GM18505 (cell line): ENCODE data around the gene RPS28.
"Not testable (repeated sequence)": the region's sequence is repeated elsewhere in the genome, so short reads cannot be mapped to it uniquely, and the experiment has no call there.

Experiments used
- ATAC-seq: cut with Tn5 transposase; IDR thresholded peaks from one replicate; pipeline ENCODE4 v1.9.1; 2021; ENCODE audit not compliant: unreplicated experiment
- POLR2A ChIP-seq: IDR thresholded peaks from 4 replicates; pipeline ENCODE4 v1.6.1; 2011; ENCODE audit warnings: borderline replicate concordance; ENCODE audit not compliant: insufficient read depth, insufficient read length; ENCODE audit errors: extremely low read depth

RPS28 gene

DNA sequence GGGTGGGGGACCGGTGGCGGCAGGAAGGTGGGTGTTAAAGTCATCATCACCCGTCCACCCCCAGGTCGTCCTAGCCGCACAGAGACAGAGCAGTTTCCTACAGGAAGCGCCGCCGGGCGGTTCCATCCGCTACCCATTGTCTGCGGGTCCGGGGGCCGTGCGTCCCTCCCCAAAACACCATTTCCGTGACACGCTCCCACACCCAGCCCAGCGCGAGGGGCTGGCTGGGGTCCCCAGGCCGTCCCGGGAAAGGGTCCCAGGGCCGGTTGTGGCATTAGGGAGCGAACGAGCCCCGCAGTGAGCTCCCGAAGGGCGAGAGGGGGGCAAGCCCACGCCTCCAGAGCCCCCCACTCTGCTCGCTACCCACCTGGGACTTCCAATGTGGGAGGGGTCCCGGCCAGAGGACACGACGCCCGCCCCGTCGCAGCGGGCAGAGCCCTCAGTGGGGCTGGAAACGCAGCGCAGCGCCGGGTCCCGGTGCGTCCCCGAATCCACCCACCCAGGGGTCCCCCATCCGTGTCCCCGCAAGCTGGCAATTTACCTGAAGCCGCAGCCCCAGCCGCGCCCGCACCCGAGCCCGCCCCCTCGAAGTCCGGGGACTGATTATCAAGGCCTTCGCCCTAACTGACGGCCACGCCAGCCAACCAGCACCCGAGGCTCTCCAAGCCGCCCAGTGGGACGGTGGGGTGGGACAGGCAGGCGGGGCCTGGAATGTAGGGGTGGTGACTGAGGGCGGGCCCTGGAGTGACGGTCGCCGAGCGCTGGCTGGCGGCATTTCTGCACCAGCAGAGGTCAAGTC is 21.6 kb downstream of the RPS28 start, which contains the start of gene KANK3:
KANK3 (minus strand) TSS at position 579 of the 799 bp plus-strand sequence. CDS start 5,434 bp downstream, outside the sequence.
- peak; percentile 89 for ATAC-seq
- TF ChIP-seq POLR2A = no peak

DNA sequence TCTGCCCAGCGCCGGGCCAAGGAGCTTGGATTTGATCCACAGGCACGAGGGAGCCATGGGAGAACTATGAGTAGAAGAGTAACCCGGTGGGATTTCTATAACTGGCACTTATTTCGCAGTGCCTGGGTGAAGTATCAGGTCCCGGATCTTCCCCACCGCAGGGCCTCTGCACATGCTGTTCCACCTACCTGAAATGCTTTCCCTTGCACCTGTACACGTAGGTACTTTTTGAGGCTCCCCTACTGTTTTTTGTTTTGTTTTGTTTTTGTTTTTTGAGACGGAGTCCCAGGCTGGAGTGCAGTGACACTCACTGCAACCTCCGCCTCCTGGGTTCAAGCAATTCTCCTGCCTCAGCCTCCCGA is 22.2 kb downstream of the RPS28 start:
- no peak for ATAC-seq

DNA sequence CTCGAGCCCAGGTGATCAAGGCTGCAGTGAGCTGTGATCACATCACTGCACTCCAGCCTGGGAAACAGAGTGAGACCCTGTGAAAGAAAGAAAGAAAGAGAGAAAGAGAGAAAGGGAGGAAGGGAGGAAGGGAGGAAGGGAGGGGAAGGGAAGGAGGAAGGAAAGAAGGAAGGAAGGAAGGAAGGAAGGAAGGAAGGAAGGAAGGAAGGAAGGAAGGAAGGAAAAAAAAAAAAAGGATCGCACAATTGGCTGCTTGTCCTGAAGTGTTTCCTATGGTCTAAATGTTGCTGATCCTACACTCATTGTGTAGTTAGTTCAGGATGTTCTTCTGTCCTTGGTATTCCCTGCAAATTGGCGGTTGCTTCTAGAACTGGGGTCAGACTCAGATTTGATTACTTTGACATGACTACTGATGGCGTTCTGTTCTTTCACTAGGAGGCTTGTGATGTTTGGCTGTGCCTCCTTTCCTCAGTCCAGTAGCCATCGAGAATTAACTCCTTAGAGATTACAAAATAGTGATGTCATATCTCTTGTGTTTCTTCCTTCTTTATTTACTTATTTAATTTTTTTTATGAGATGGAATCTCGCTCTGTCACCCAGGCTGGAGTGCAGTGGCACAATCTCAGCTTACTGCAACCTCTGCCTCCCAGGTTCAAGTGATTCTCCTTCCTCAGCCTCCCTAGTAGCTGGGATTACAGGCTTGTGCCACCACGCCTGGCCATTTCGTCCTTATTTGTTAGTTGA is 28.5 kb downstream of the RPS28 start:
- not testable (repeated sequence) for ATAC-seq

More for the DNA sequence above, 22.2 kb downstream of the RPS28 start:
- no peak for TF ChIP-seq POLR2A

DNA sequence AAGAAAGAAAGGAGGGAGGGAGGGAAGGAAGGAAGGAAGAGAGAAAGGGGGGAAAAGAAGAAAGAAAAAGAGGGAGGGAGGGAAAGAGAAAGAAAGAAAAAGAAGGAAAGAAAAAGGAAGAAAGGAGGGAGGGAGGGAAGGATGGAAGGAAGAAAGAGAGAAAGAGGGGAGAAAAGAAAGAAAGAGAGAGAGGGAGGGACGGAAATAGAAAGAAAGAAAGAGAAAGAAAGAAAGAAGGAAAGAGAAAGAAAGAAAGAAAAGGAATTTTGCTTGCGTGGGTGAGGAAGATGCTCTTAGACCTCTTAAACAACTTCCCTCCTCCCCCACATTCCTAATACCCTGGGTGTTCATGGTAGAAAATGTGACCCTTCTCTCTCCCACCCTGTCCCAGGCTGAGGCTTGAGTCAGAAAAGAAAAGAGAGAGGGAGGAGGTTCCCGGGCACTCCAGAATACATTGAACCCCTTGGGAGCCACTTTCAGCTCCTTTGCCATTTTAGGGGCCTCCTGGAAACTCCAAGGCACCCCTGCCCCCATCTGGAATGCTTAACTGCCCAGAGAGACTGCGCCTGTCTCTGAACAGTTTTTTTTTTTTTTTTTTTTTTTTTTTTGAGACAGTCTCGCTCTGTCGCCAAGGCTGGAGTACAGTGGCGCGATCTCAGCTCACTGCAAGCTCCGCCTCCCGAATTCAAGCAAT is 31.0 kb downstream of the RPS28 start:
- TF ChIP-seq POLR2A = no peak
- no peak for ATAC-seq

DNA sequence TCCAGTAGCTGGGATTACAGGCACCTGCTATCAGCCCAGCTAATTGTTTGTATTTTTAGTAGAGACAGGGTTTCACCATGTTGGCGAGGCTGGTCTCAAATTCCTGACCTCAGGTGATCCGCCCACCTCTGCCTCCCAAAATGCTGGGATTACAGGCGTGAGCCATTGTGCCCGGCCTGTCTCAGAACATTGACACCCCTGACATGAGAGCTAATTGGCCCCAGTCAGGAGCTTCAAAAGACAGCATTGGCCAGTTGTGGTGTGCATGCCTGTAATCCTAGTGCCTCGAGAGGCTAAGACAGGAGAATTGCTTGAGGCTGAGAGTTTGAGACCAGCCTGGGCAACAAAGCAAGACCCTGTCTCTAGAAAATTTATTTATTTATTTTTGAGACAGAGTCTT is 31.5 kb downstream of the RPS28 start:
- not testable (repeated sequence) for ATAC-seq

DNA sequence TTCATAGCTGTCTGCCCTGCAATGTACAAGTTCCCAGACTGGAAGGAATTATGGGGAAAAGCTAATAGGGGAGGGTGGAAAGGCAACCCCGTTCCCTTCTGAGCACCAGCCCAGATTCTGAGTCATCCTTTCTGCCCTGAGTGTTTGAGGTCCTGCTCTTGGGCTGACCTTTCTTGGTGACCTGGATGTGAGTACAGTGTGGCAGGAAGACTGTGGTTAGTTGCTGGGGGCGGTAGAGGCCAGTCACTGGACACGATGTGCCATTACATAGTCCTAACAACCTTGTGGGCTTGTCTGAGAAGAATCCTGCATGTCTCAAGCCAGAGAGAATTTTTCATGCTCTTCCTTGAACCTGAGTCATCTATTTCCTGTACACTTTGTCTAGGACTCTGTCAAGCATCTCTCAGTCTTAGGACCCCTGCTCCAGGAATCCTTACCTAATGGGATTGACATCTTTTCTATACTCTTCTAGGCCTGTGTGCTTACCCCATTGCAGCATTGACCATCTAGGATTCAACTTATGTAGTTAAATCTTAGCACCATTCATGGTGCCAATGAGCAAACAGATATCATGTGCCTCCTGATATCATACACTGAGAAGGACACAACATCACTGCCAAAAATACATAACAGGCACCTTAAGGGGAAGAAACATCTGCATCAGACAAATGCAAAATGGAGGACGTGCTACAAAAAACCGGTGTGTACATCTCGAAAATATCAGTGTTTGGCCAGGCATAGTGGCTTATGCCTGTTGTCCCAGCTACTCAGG is 34.5 kb downstream of the RPS28 start:
- no peak for ATAC-seq

DNA sequence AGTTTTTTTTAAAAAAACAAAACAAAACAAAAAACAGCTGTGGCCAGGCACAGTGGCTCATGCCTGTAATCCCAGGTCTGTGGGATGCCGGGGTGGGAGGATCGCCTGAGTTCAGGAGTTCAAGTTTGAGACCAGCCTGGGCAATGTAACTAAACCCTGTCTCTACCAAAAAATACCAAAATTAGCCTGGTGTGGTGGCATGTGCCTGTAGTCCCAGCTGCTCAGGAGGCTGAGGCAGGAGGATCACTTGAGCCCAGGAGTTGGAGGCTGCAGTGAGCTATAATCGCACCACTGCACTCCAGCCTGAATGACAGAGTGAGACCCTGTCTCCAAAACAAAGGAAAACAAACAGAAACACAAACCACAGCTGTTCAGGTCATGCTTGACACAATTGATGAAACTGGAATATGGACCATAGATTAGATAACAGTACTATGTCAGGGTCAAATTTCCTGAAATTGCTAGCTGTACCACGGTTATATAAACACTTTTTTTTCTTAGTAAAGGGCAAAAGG is 35.8 kb downstream of the RPS28 start:
- no peak for TF ChIP-seq POLR2A
- ATAC-seq = no peak

More for the DNA sequence above, 34.5 kb downstream of the RPS28 start:
- TF ChIP-seq POLR2A = no peak

DNA sequence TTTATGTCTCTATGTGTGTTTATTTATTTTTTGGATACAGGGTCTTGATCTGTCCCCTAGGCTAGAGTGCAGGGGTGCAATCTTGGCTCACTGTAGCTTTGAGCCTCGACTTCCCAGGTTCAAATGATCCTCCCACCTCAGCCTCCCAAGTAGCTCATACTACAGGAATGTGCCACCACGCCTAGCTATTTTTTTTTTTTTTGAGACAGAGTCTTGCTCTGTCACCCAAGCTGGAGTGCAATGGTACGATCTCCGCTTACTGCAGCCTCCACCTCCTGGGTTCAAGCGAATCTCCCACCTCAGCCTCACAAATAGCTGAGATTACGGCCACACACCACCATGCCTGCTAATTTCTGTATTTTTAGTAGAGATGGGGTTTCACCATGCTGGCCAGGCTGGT is 37.7 kb downstream of the RPS28 start:
- ATAC-seq = no peak
- no peak for TF ChIP-seq POLR2A

DNA sequence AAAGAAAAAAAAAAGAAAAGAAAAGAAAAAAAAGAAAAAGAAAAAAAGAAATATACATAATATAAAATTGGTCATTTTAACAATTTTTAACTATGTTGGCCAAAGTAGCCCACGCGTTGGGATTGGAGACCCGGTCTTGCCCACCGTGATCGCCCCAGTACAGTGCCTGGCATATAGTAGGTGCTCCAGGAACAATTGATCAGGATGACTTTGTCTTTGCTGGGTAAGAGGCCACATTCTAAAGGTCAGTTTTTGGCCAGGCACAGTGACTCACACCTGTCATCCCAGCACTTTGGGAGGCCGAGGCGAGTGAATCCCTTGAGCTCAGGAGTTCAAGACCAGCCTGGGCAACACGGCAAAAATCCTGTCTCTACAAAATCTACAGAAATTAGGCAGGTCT is 38.9 kb downstream of the RPS28 start:
- no peak for ATAC-seq

DNA sequence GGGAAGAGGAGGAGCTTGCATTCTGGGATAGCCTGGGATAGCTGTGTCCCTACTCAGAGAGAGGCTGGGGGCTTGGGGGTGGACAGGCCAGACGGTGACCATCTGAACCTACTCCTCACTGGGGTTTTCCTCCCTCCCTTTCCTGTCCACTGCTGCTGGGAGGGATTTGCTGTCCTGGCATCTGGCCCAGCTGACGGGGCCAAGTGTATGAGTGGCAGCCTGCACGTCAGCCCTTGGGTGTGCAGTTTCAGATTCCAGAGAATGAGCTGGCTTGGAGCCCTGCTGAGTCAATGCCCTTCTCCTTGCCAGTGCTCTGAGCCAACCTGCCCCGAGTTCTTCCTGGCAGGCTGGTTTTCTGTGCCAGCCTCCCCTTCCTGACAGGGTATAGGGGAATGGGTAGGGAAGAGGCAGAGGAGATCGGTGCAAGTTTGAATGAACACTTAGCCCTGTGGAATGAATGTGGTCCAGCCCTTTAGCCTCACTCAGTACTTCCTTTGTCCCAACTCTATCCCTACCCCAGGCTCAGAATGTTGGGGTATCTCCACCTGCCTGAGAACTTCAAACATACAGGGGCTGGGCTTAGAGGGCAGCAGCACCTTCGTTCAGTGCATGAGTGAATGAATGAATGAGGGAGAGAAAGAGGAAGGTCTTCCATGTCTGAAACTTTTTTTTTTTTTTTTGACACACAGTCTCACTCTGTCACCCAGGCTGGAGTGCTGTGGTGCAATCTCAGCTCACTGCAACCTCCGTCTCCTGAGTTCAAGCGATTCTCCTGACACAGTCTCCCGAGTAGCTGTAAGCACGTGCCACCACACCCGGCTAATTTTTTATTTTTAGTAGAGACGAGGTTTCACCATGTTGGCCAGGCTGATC is 40.9 kb downstream of the RPS28 start:
- no peak for ATAC-seq
- no peak for TF ChIP-seq POLR2A

More for the DNA sequence above, 38.9 kb downstream of the RPS28 start:
- TF ChIP-seq POLR2A = no peak

DNA sequence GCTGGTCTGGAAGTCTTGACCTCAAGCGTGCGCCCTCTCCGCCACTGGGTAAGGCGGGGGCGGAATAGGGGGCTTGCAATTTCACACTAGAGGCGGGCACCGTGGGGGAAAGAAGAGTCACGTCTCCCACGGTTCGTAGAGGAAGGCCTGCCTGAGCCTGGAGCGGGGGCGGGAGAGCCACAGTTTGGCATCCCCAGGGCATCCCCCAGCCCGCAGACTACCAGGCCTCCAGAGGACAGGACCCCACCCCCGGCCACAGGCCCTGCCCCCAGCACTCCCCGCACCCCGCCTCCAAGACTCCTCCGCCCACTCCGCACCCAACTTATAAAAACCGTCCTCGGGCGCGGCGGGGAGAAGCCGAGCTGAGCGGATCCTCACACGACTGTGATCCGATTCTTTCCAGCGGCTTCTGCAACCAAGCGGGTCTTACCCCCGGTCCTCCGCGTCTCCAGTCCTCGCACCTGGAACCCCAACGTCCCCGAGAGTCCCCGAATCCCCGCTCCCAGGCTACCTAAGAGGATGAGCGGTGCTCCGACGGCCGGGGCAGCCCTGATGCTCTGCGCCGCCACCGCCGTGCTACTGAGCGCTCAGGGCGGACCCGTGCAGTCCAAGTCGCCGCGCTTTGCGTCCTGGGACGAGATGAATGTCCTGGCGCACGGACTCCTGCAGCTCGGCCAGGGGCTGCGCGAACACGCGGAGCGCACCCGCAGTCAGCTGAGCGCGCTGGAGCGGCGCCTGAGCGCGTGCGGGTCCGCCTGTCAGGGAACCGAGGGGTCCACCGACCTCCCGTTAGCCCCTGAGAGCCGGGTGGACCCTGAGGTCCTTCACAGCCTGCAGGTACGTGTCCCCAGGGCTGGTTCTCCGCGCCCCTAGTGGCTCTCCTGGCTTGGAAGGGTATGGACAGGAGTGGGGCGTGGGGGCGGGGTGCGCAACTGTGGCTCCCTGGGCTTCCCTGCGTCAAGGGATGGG is 42.8 kb downstream of the RPS28 start, which contains the start of gene ANGPTL4:
ANGPTL4 (plus strand) TSS at position 353 of the 969 bp plus-strand sequence; CDS start at position 520, 167 bp downstream.
- TF ChIP-seq POLR2A = no peak
- no peak for ATAC-seq

DNA sequence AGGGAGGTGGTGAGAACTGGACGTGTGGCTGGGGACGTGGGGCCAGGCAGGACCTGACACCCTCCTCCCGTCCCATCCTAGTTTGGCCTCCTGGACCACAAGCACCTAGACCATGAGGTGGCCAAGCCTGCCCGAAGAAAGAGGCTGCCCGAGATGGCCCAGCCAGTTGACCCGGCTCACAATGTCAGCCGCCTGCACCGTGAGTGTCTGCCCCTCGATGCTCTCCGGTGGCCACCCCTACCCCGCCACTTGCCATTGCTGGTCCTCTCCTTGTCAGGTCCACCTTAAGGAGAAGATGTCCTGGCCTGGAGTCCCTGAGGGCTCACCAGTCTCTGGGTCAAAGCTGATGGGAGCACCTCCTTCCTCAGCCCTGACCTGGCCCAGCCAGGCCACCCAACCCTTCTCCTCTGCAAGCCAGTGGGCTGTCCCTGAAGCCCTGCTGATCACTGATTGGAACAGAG is 44.9 kb downstream of the RPS28 start:
- no peak for TF ChIP-seq POLR2A
- no peak for ATAC-seq
